ENCODE measurements around the gene IGFN1.
"Not testable (repeated sequence)": the region's sequence is repeated elsewhere in the genome, so short reads cannot be mapped to it uniquely, and the experiment has no call there.

The IGFN1 gene

GRCh38 chr1:201254625-201255478, 64.2 kb downstream of the IGFN1 start:
- H3K36me3 Mint-ChIP-seq (ENCODE audit: low read depth) = no peaks in the 10 kb centered on the region
- no peak overlapping the region for H3K27ac Mint-ChIP-seq
- no peak overlapping the region for H3K4me3 Mint-ChIP-seq
- TF ChIP-seq, protein P1, sequence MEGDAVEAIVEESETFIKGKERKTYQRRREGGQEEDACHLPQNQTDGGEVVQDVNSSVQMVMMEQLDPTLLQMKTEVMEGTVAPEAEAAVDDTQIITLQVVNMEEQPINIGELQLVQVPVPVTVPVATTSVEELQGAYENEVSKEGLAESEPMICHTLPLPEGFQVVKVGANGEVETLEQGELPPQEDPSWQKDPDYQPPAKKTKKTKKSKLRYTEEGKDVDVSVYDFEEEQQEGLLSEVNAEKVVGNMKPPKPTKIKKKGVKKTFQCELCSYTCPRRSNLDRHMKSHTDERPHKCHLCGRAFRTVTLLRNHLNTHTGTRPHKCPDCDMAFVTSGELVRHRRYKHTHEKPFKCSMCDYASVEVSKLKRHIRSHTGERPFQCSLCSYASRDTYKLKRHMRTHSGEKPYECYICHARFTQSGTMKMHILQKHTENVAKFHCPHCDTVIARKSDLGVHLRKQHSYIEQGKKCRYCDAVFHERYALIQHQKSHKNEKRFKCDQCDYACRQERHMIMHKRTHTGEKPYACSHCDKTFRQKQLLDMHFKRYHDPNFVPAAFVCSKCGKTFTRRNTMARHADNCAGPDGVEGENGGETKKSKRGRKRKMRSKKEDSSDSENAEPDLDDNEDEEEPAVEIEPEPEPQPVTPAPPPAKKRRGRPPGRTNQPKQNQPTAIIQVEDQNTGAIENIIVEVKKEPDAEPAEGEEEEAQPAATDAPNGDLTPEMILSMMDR (IDR thresholded peaks at IDR 0.05; ENCODE audit: unreplicated experiment in 3 of 3) = peak; percentile 91 to 97 (median 95)
- H3K27me3 Mint-ChIP-seq (ENCODE audit: low read depth) = peaks cover 4% of the 10 kb centered on the region
- no peaks in the 10 kb centered on the region for H3K9me3 Mint-ChIP-seq
- H3K4me1 Mint-ChIP-seq = peaks cover 7% of the 10 kb centered on the region

DNA sequence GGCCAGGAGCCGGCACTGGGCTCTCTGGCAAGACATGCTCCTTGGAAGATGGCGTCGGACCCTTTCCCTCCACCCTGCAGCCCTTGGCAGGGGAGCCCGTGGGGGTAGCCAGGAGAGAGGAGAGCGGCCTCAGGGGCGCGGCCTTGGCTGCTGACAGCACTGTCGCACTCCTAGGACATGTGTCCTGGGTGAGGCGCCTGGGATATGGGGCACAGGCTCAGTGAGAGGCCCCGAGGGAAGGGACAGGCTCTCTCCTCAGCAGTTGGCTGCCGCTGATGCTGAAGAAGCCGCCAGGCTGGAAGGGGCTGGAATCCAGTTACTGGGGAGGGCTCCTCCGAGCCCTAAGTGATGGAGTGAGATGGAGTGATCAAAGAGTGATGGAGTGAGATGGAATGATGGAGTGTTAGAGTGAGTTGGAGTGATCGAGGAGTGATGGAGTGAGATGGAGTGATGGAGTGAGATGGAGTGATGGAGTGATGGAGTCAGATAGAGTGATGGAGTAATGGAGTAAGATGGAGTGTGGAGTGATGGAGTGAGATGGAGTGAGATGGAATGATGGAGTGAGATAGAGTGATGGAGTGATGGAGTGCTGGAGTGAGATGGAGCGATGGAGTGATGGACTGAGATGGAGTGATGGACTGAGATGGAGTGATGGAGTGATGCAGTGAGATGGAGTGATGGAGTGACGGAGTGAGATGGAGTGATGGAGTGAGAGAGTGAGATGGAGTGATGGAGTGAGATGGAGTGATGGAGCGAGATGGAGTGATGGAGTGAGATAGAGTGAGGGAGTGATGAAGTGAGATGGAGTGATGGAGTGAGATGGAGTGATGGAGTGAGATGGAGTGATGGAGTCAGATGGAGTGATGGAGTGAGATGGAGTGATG, 65.1 kb downstream of the IGFN1 start:
- Mint-ChIP-seq H3K4me1 (peaks cover 12% of the 10 kb centered on the region), H3K27ac (no peak overlapping the region), H3K27me3 (ENCODE audit: low read depth) (peaks cover 8% of the 10 kb centered on the region), H3K9me3 (peaks cover 3% of the 10 kb centered on the region), H3K36me3 (ENCODE audit: low read depth) (no peaks in the 10 kb centered on the region), H3K4me3 (no peak overlapping the region)
- TF ChIP-seq, protein P1 (IDR thresholded peaks at IDR 0.05; ENCODE audit: unreplicated experiment in 3 of 3) = no peak

- H3K4me3 Mint-ChIP-seq; H3K9me3 Mint-ChIP-seq; H3K27ac Mint-ChIP-seq; H3K36me3 Mint-ChIP-seq (ENCODE audit: low read depth): not testable (repeated sequence)
- peaks cover 27% of the 10 kb centered on the region for H3K27me3 Mint-ChIP-seq (ENCODE audit: low read depth)
- peaks cover 10% of the 10 kb centered on the region for H3K4me1 Mint-ChIP-seq
Observed at GRCh38 chr1:201258132-201258531, 67.5 kb downstream of the IGFN1 start.

DNA sequence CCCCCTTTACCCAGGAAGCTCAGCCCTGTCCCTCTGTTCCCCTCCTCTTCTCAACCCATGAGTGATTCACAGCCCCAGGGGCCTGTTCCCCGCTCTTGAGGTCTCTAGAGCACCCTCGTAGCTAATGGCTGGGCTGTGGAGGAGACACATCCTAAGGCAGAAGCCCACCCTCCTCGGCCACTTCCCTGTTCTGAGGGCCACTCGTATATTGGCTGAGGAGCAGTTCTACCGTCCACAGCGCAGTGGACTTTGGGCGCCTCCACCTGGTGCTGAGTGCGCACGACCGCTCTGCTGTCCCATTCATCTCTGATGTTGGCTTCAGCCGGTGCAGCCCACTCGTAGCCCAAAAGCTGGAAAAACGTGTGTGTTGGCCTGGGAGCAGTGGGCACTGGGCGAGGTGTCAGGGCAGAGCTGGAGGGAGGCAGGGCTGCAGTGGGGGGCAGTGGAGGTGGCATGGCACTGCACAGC, 68.2 kb downstream of the IGFN1 start:
- H3K9me3 Mint-ChIP-seq = peaks cover 3% of the 10 kb centered on the region

GRCh38 chr1:201259476-201260235, 69.0 kb downstream of the IGFN1 start:
- TF ChIP-seq, protein P1 (IDR thresholded peaks at IDR 0.05; ENCODE audit: unreplicated experiment in 3 of 3) = no peak
- H3K4me1 Mint-ChIP-seq = peaks cover 6% of the 10 kb centered on the region
- peaks cover 37% of the 10 kb centered on the region for H3K27me3 Mint-ChIP-seq (ENCODE audit: low read depth)
- no peaks in the 10 kb centered on the region for H3K36me3 Mint-ChIP-seq (ENCODE audit: low read depth)
- peak overlapping the region in 1 of 3 experiments; percentile 19 for H3K4me3 Mint-ChIP-seq
- H3K27ac Mint-ChIP-seq = no peak overlapping the region
- peaks cover 3% of the 10 kb centered on the region for H3K9me3 Mint-ChIP-seq

More for the DNA sequence above, 68.2 kb downstream of the IGFN1 start:
- peaks cover 33% of the 10 kb centered on the region for H3K27me3 Mint-ChIP-seq (ENCODE audit: low read depth)
- H3K4me3 Mint-ChIP-seq = no peak overlapping the region
- TF ChIP-seq, protein P1 (IDR thresholded peaks at IDR 0.05; ENCODE audit: unreplicated experiment in 3 of 3) = no peak
- no peak overlapping the region for H3K27ac Mint-ChIP-seq
- H3K36me3 Mint-ChIP-seq (ENCODE audit: low read depth) = no peaks in the 10 kb centered on the region
- H3K4me1 Mint-ChIP-seq = peaks cover 6% of the 10 kb centered on the region

Measured in nephron (organoid).